ENCODE measurements around the gene PHKB.

DNA sequence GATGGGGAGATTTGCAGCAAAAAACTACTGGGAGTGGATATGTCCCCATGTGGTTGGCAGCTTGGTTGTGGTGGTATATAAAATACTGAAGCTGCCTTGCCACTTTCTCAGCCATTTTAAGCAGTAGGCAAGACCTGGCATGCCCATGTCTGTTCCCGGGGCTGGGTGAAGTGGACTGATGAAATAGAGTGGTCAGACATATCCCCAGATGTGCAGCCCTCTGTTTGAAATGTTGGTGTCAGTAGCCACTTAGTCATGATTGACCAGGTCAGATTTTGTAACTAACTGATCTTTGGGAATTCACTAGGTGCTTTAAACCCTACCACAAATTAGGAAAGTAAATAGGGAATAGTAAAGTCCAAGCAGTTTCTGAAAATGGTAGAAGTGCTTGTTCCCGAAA, 151.6 kb downstream of the PHKB start:
- TF ChIP-seq CTCF (optimal IDR thresholded peaks at IDR 0.05 in 1 of 3, IDR thresholded peaks at IDR 0.05 in 1 of 3, conservative IDR thresholded peaks at IDR 0.05 in 1 of 3; ENCODE audit: extremely low read depth in 1 of 3, insufficient read depth in 2 of 3, low read length in 3 of 3): no peak
- no peak for TF ChIP-seq EZH2 (IDR thresholded peaks at IDR 0.05; ENCODE audit: low read length)
